WTC11 (cell line): Measurements from ENCODE around the gene NPDC1. TPM values are rescaled to one million over a fixed set of nuclear protein-coding genes. Genes with fewer than 3 reads are reported as not detected.

ENCODE experiments used
- ATAC-seq: fragments of 200-7000 bp; cut with Tn5 transposase; 2 replicates; pipeline ENCODE4 v1.10.0; 2021; ENCODE audit warnings: mild to moderate bottlenecking, moderate library complexity
- CTCF ChIA-PET: fragments of 300-600 bp; sonication (Branson Sonifier 250); formaldehyde crosslinking; loops from one replicate; lab custom pipeline; 2021; ENCODE audit warnings: antibody characterized with exemption; lab: Charles Lee
- POLR2A ChIA-PET: fragments of 350-600 bp; sonication (Branson Sonifier 250); formaldehyde crosslinking; loops from one replicate; lab custom pipeline; 2021; ENCODE audit warnings: antibody characterized with exemption; lab: Charles Lee
- DNase-seq: peaks from one replicate; pipeline ENCODE4 v3.0.0; 2021; ENCODE audit warnings: low spot score
- H3K27ac Mint-ChIP-seq: 2 replicates; pipeline ENCODE4 v1.8.0; 2021; ENCODE audit warnings: mixed read lengths
- H3K27me3 Mint-ChIP-seq: 2 replicates; pipeline ENCODE4 v1.8.0; 2021; ENCODE audit warnings: low read depth, mild to moderate bottlenecking, moderate library complexity, mixed read lengths
- H3K36me3 Mint-ChIP-seq: 2 replicates; pipeline ENCODE4 v1.8.0; 2021; ENCODE audit warnings: mixed read lengths
- H3K4me1 Mint-ChIP-seq: 2 replicates; pipeline ENCODE4 v1.8.0; 2022; ENCODE audit warnings: mixed read lengths
- H3K4me3 Mint-ChIP-seq: 2 replicates; pipeline ENCODE4 v1.8.0; 2021; ENCODE audit warnings: mild to moderate bottlenecking, moderate library complexity, mixed read lengths
- H3K9me3 Mint-ChIP-seq: 2 replicates; pipeline ENCODE4 v1.8.0; 2021; ENCODE audit warnings: mixed read lengths
- AR ChIP-seq: fragments of 250-450 bp; sonication (Bioruptor Pico); IDR thresholded peaks from 2 replicates; pipeline ENCODE4 v1.9.0; 2021; ENCODE audit warnings: mild to moderate bottlenecking
- ARID4B ChIP-seq: sonication (generic); formaldehyde crosslinking; IDR thresholded peaks from 2 replicates; pipeline ENCODE4 v1.8.0; 2023; ENCODE audit warnings: missing genetic modification reagents, mild to moderate bottlenecking, borderline replicate concordance
- CBFB ChIP-seq: sonication (generic); formaldehyde crosslinking; IDR thresholded peaks from 2 replicates; pipeline ENCODE4 v1.8.1; 2022; ENCODE audit warnings: mild to moderate bottlenecking, low read depth, missing genetic modification reagents
- ELF4 ChIP-seq: sonication (generic); formaldehyde crosslinking; IDR thresholded peaks from 2 replicates; pipeline ENCODE4 v1.8.1; 2022; ENCODE audit warnings: low read depth, mild to moderate bottlenecking, moderate library complexity, missing genetic modification reagents
- FOXP4 ChIP-seq: sonication (generic); formaldehyde crosslinking; IDR thresholded peaks from 2 replicates; pipeline ENCODE4 v1.8.0; 2022; ENCODE audit warnings: mild to moderate bottlenecking, missing genetic modification reagents
- HMGXB4 ChIP-seq: sonication (generic); formaldehyde crosslinking; IDR thresholded peaks from 2 replicates; pipeline ENCODE4 v1.8.1; 2023; ENCODE audit warnings: mild to moderate bottlenecking, moderate library complexity, missing genetic modification reagents
- JUN ChIP-seq: sonication (generic); formaldehyde crosslinking; IDR thresholded peaks from 2 replicates; pipeline ENCODE4 v1.8.0; 2023; ENCODE audit warnings: mild to moderate bottlenecking, missing genetic modification reagents
- NR1H2 ChIP-seq: sonication (generic); formaldehyde crosslinking; IDR thresholded peaks from 2 replicates; pipeline ENCODE4 v1.9.0; 2021; ENCODE audit warnings: mild to moderate bottlenecking, moderate library complexity, missing genetic modification reagents
- PREB ChIP-seq: sonication (generic); formaldehyde crosslinking; IDR thresholded peaks from 2 replicates; pipeline ENCODE4 v1.8.1; 2022; ENCODE audit warnings: mild to moderate bottlenecking, missing genetic modification reagents, moderate library complexity, borderline replicate concordance
- SMAD3 ChIP-seq: sonication (generic); formaldehyde crosslinking; IDR thresholded peaks from 2 replicates; pipeline ENCODE4 v1.8.0; 2022; ENCODE audit warnings: missing genetic modification reagents, mild to moderate bottlenecking, borderline replicate concordance
- SMAD4 ChIP-seq: sonication (generic); formaldehyde crosslinking; IDR thresholded peaks from 2 replicates; pipeline ENCODE4 v1.8.0; 2022; ENCODE audit warnings: mild to moderate bottlenecking, missing genetic modification reagents
- TEAD1 ChIP-seq: sonication (generic); formaldehyde crosslinking; IDR thresholded peaks from 2 replicates; pipeline ENCODE4 v1.8.0; 2022; ENCODE audit warnings: mild to moderate bottlenecking, missing genetic modification reagents
- TEAD4 ChIP-seq: sonication (generic); formaldehyde crosslinking; IDR thresholded peaks from 2 replicates; pipeline ENCODE4 v1.8.0; 2022; ENCODE audit warnings: mild to moderate bottlenecking, missing genetic modification reagents
- ZNF121 ChIP-seq: sonication (generic); formaldehyde crosslinking; IDR thresholded peaks from 2 replicates; pipeline ENCODE4 v1.8.0; 2023; ENCODE audit warnings: missing genetic modification reagents
- ZNF416 ChIP-seq: fragments of 250-450 bp; sonication (Bioruptor Pico); IDR thresholded peaks from 2 replicates; pipeline ENCODE4 v1.9.0; 2021; ENCODE audit warnings: mild to moderate bottlenecking, inconsistent platforms
- ZNF423 ChIP-seq: fragments of 250-450 bp; sonication (Bioruptor Pico); IDR thresholded peaks from 2 replicates; pipeline ENCODE4 v2.1.2; 2022; ENCODE audit warnings: mild to moderate bottlenecking, moderate library complexity
- ZNF512 ChIP-seq: sonication (generic); formaldehyde crosslinking; IDR thresholded peaks from 2 replicates; pipeline ENCODE4 v1.8.1; 2022; ENCODE audit warnings: missing genetic modification reagents, borderline replicate concordance
- total RNA-seq: library from RNA; stranded (reverse); gene quantifications from 3 replicates; pipeline ENCODE4 v1.2.3, GENCODE V29; 2021

NPDC1 gene
- total RNA-seq, 1 experiment from 2014 or later, result 64.3 TPM

- TF ChIP-seq ARID4B (CRISPR knock-in tag) (no peak), SMAD3 (CRISPR knock-in tag) (no peak), TEAD4 (CRISPR knock-in tag) (no peak), ZNF512 (CRISPR knock-in tag) (no peak), CBFB (CRISPR knock-in tag) (no peak), ZNF121 (peak; percentile 54; the same call in 1 of the 2 replicates), HMGXB4 (CRISPR knock-in tag) (peak; percentile 7; the same call in 1 of the 2 replicates)
Measured at GRCh38 chr9:137029058-137029936, 16.7 kb downstream of the NPDC1 start (continued).

- peak; percentile 62 for DNase-seq
- no peaks in the 10 kb centered on the region for H3K9me3 Mint-ChIP-seq
- POLR2A ChIA-PET, result interaction anchor here (1.6 kb wide), 1 partner anchor 195 kb away, joined by 3 read pairs; no protein-coding TSS in a partner anchor
- peak overlapping the region; percentile 58 for H3K4me3 Mint-ChIP-seq
- CTCF ChIA-PET, result interaction anchor here (0.6 to 4.1 kb wide), 82 partner anchors 8 to 431 kb away, joined by 3 to 58 read pairs (median 7); partner anchors contain the start of genes AJM1, CCDC183, CLIC3 and ENTPD2
- H3K27me3 Mint-ChIP-seq, result peaks cover 17% of the 10 kb centered on the region
- 0 out of 2 replicates have a peak, but pooled peaks cover 2% of the 10 kb centered on the region for H3K4me1 Mint-ChIP-seq
- ATAC-seq, result peak; percentile 60
- H3K27ac Mint-ChIP-seq, result no peak overlapping the region
- no peaks in the 10 kb centered on the region for H3K36me3 Mint-ChIP-seq
- TF ChIP-seq SMAD4 (no peak), NR1H2 (no peak), ZNF423 (CRISPR knock-in tag) (peak; percentile 94), SMAD3 (CRISPR knock-in tag) (no peak), TEAD1 (CRISPR knock-in tag) (no peak), ELF4 (CRISPR knock-in tag) (no peak), PREB (CRISPR knock-in tag) (no peak), ZNF416 (no peak), AR (CRISPR knock-in tag) (no peak), JUN (CRISPR knock-in tag) (no peak), FOXP4 (CRISPR knock-in tag) (no peak)
Measured at GRCh38 chr9:137028263-137029057, 17.5 kb downstream of the NPDC1 start.
